Measurements from ENCODE around the gene ONECUT1.

Gene ONECUT1

GRCh38 chr15:52784799-52785671 is 5.1 kb downstream of the ONECUT1 start:
- no peak overlapping the region for H3K4me3 ChIP-seq (ENCODE audit: low read length)
- DNase-seq (ENCODE audit: low read depth, low spot score), result no peak

GRCh38 chr15:52783929-52784798 is 6.0 kb downstream of the ONECUT1 start:
- H3K4me3 ChIP-seq (ENCODE audit: low read length), result no peak overlapping the region
- no peak for DNase-seq (ENCODE audit: low read depth, low spot score)

- no peak overlapping the region for H3K4me3 ChIP-seq (ENCODE audit: low read length)
- DNase-seq (ENCODE audit: low read depth, low spot score), result no peak
Measured at GRCh38 chr15:52783191-52783829, 6.8 kb downstream of the ONECUT1 start.

- no peak overlapping the region for H3K4me3 ChIP-seq (ENCODE audit: low read length)
- DNase-seq (ENCODE audit: low read depth, low spot score), result no peak
Measured at GRCh38 chr15:52782514-52782913, 7.6 kb downstream of the ONECUT1 start.

DNA sequence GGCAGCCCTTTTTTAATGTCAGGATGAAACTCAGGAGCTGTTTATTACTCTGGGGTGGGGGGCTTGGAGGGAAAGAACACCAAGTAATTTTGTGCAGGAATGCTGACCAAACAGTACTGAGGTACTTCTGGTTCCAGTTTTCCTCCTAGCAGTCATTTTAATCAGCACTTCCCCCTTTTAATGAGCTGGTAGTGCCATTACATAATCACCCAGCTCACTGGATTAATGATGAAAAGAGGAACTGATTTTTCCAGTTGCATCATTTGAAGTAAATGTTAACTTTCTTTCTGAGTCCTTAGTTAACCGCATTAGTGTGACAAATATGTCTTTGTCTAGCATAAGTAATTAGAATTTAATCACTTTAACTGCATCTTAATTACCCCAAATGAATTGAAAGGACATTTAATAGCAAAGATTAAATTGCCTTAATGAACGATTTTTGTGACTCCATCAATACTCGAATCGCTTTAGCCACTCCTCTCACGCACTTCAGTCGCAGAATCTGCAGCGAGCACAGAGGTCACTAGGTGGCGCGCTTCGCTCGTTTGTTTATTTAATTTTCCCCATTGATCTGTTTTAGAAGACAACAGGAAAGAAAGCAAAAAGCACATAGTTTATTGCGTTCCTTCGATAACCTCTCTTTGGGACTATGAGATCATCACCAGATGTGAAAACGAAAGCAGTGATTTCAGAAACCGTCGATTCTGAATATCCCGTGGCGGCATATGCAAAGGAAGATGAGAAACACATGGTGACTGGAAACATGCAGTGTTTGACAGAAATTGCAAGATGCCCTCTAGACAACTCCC is 9.8 kb downstream of the ONECUT1 start:
- no peak overlapping the region for H3K4me3 ChIP-seq (ENCODE audit: low read length)

GRCh38 chr15:52778457-52778856 is 11.7 kb downstream of the ONECUT1 start:
- no peak overlapping the region for H3K4me3 ChIP-seq (ENCODE audit: low read length)
- DNase-seq (ENCODE audit: low read depth, low spot score), result no peak

More for the DNA sequence above, 9.8 kb downstream of the ONECUT1 start:
- peak; percentile 46 for DNase-seq (ENCODE audit: low read depth, low spot score)

DNA sequence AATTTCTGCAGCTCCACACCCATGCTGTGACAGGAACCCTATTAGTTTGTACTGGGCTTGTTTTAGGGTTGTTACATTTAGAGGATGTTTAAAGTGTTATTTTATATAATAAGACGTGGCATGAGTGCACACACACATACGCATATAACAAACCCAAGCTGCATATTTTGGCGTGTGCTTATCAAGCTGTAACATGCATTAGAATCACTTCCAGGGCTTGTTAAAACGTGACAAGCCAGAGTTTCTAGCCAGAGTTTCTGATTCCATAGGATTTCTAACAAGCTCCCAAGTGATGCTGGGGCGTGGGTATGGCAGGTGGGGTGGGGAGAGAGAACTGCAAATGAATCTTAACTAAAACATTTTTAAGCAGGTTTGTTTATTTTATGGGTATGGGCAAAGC is 17.4 kb downstream of the ONECUT1 start:
- DNase-seq (ENCODE audit: low read depth, low spot score), result no peak
- no peak overlapping the region for H3K4me3 ChIP-seq (ENCODE audit: low read length)

- DNase-seq (ENCODE audit: low read depth, low spot score), result no peak
- H3K4me3 ChIP-seq (ENCODE audit: low read length), result no peak overlapping the region
Measured at GRCh38 chr15:52765785-52766184, 24.4 kb downstream of the ONECUT1 start.

DNA sequence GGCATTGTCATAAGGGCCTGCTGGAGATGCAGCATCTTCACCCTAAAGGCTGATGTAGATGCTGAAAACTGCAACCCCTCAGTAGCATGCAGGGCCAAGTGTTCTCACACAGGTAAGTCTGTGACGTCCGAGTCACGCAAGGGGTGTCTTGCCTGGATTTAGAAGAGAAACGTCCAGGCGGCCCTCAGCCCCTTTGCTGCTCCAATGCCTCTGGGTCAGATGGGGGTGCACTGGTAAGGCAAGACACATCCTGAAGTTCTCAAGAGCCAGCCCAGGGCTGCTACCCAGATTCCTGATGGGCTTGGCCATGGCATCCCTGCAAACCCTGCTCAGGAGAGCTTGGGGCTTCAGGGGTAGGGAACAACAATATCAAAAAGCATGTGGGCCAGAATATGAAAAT is 25.4 kb downstream of the ONECUT1 start:
- no peak for DNase-seq (ENCODE audit: low read depth, low spot score)

DNA sequence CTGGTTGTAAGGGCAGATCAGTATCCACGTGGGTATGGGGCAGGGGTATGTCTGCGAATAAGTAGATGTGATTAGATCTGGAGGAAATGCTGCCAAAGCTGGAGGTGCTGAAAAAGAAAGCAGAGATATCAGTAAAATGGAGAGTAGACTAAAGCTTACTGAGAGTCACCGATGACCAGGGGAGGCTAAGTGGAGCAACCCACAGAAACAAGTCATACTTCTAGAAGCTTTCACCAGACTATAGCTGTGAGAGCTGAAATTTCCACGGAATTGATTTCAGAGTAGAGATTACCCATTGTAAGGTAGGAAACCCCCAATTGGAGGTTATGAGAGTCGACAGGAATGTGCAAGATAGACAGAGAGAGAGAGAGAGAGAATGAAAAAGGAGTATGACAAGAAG is 27.5 kb downstream of the ONECUT1 start:
- no peak for DNase-seq (ENCODE audit: low read depth, low spot score)
- H3K4me3 ChIP-seq (ENCODE audit: low read length), result no peak overlapping the region

More for the DNA sequence above, 25.4 kb downstream of the ONECUT1 start:
- no peak overlapping the region for H3K4me3 ChIP-seq (ENCODE audit: low read length)

- no peak for DNase-seq (ENCODE audit: low read depth, low spot score)
Measured at GRCh38 chr15:52760562-52760961, 29.6 kb downstream of the ONECUT1 start.

DNA sequence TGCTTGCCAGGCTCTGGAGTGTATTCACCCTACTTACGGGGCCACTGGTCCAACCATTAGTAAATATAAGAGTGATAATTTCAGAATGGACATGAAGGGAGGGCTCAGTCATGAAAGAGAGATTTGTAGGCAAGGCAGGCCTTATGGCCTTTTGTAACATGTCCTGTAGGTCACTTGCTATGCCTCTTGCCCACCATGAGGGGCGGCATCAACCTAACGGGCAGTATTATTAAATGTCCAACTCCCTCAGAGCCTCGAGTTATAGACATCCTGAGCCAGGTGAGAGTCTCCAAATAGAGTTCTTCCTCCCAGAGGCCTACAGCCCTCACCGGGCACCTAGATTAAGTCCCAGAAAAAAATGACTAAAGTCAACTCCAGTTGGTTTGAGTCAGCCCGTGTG is 30.2 kb downstream of the ONECUT1 start:
- H3K4me3 ChIP-seq (ENCODE audit: low read length), result no peak overlapping the region
- DNase-seq (ENCODE audit: low read depth, low spot score), result no peak

More at GRCh38 chr15:52760562-52760961, 29.6 kb downstream of the ONECUT1 start:
- H3K4me3 ChIP-seq (ENCODE audit: low read length), result no peak overlapping the region

DNA sequence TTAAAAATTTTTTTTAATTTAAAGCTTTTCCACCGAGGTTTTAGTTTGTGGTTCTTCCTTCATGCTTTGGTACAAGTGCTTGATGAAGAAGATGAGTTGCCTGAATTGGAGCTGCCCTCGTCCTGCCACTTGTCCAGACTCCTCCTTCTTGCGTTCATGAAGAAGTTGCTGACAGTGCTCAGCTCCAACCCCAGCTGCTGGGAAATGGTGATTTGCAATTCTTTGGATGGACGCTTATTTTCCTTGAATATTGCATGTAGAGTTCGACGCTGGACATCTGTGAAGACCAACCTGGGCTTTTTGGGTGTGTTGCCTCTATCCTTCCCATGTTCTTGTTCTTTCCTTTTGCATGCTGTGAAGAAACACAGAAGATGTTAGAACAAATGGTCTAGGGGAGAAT is 32.6 kb downstream of the ONECUT1 start:
- no peak for DNase-seq (ENCODE audit: low read depth, low spot score)
- no peak overlapping the region for H3K4me3 ChIP-seq (ENCODE audit: low read length)

- DNase-seq (ENCODE audit: low read depth, low spot score), result no peak
Measured at GRCh38 chr15:52751522-52751921, 38.6 kb downstream of the ONECUT1 start.

DNA sequence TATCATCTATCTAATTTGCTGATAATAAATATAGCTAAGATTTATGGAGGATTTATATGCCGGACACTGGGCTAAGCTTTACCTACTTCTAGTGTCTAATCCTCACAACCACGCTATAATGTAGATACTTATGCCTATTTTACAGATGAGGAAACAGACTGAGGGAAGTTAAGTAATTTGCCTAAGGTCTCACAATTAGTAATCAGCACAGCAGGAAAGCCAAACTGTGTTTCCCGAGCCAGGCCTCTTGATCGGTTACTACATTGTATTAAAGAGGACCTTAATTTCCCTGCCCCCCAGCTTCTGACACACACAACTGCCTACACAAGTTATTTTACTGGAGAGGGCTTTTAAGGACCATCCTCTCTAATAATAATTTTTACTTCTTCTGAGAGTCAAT is 40.9 kb downstream of the ONECUT1 start:
- DNase-seq (ENCODE audit: low read depth, low spot score), result no peak
- H3K4me3 ChIP-seq (ENCODE audit: low read length), result no peak overlapping the region

More at GRCh38 chr15:52751522-52751921, 38.6 kb downstream of the ONECUT1 start:
- no peak overlapping the region for H3K4me3 ChIP-seq (ENCODE audit: low read length)

DNA sequence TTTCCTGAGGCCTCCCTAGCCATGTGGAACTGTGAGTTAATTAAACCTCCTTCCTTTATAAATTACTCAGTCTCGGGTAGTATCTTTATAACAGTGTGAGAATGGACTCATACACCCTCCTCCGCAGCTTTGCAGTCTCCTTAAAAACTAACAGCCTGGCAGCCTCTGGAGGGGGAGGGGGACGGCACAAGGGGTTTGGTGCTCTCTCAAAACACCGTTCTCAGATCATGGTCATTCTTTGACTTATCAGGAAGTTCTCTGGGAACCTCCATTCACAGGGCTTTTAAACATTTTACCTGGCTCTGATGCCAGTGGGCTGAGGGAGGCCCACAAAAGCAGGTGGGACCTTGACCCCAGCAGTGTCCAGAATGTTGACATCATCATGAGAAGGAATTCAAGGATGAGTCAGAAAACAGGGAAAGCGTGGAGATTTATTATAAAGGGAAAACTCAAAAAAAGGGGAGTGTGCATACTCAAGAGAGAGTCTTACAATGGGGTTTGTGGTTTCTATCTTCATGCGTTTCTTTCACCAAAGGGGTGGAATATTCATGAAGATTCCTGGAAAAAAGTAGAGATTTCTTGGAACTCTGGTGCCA is 43.9 kb downstream of the ONECUT1 start:
- H3K4me3 ChIP-seq (ENCODE audit: low read length), result no peak overlapping the region
- DNase-seq (ENCODE audit: low read depth, low spot score), result no peak

DNA sequence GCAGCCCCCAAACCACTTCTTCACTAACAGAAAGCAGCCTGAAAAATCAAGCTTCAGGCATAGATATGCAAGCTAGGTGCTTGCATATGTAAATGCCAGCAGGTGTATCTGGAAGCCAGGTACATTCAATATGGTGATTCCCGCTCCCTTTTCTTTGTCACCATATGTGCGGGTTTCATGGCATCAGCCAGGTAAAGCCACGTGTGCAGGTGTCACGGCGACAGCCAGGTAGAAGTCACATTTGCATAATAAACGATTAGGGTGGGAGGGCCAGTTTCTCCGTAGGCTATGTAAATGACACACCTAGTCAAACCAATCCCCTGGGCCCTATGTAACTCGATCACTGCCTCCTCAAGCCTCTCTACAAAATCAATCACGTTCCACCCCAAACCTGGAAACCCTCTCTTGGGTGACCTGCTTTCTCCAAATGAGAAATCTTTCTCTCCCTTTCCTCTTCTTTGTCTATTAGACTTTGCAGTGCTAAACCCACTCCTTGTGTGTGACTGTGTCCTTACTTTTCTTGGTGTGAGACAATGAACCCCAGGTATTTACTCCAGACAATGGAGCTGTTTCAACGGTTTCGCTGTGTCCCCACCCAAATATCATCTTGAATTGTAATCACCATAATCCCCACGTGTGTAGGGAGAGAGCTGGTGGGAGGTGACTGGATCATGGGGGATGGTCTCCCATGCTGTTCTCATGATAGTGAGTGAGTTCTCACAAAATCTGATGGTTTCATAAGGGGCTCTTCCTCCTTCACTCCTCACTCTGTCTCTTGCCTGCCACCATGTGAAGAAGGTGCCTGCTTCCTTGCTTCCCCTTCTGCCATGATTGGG is 44.6 kb downstream of the ONECUT1 start:
- no peak for DNase-seq (ENCODE audit: low read depth, low spot score)
- H3K4me3 ChIP-seq (ENCODE audit: low read length), result no peak overlapping the region

- H3K4me3 ChIP-seq (ENCODE audit: low read length), result no peak overlapping the region
- DNase-seq (ENCODE audit: low read depth, low spot score), result no peak
Measured at GRCh38 chr15:52738311-52738710, 51.8 kb downstream of the ONECUT1 start.
